Fibroblast of the aortic adventitia (primary cell): Measurements from ENCODE around the gene SHC2. TPM values are rescaled to one million over a fixed set of nuclear protein-coding genes. Genes with fewer than 3 reads are reported as not detected.
"Not testable (repeated sequence)": the region's sequence is repeated elsewhere in the genome, so short reads cannot be mapped to it uniquely, and the experiment has no call there.

Experiments used
- DNase-seq: peaks from one replicate; pipeline ENCODE4 v3.0.0-alpha.2; 2010; ENCODE audit warnings: low read depth
- H3K4me3 ChIP-seq: 2 replicates; pipeline ENCODE4 v1.5.1; 2011; ENCODE audit warnings: low read depth, mild to moderate bottlenecking, control low read depth, low read length, moderate library complexity
- CTCF ChIP-seq: IDR thresholded peaks from 2 replicates; pipeline ENCODE4 v1.5.1; 2011; ENCODE audit warnings: mild to moderate bottlenecking, low read length, control low read depth, inconsistent platforms; ENCODE audit not compliant: insufficient read depth
- total RNA-seq: library from RNA; depleted of rRNA; stranded (reverse); fragments of >200 nt; gene quantifications from 2 replicates; pipeline ENCODE4 v1.2.3, GENCODE V29; 2012; ENCODE audit warnings: low replicate concordance

The SHC2 gene
- total RNA-seq, 1 donor, result 0.81 TPM

GRCh38 chr19:418761-419671 is 41.8 kb downstream of the SHC2 start:
- no peak for TF ChIP-seq CTCF
- no peak overlapping the region for H3K4me3 ChIP-seq
- DNase-seq, result no peak

GRCh38 chr19:416416-416815 is 44.4 kb downstream of the SHC2 start:
- no peak overlapping the region for H3K4me3 ChIP-seq
- no peak for DNase-seq
- no peak for TF ChIP-seq CTCF

DNA sequence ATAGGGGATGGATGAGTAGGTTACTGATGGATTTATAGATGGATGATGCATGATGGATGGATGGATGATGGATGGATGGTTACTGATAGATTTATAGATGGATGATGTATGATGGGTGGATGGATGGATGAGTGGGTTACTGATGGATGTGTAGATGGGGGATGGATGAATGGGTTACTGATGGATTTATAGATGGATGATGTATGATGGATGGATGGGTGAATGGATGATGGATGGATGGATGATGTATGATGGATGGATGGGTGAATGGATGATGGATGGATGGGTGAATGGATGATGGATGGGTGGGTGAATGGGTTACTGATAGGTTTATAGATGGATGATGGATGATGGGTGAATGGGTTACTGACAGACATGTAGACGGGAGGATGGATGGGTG is 45.5 kb downstream of the SHC2 start:
- TF ChIP-seq CTCF, result no peak
- no peak overlapping the region for H3K4me3 ChIP-seq
- DNase-seq, result no peak

DNA sequence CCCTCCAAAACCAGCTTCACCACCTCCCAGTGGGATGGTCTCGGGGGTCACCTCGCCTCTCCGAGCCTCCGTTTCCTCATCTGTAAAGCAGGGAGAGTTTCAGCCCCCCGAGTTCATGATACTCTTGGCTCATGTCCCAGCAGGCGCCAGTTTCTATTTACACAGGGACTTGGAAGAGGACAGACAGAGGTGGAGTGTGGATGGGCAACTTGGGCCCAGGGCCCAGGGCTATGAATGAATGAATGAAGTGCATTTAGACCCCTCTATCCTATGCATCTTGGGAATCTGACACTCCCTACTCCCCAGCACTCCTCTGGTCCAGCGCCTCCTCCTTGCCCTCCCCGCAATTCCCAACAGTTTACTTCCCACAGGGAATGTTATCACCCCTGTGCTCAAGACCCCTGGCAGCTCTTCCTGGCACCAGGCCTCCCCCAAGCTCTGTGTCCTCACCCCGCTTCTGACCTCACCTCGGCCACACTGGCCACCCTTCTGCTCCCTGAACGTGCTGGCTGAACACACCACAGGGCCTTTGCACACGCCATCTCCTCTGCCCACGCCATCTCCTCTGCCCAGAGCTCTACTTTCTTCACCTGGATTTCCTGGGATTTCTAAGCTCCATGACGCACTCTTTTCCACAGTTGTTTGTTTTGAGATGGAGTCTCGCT is 46.9 kb downstream of the SHC2 start:
- H3K4me3 ChIP-seq, result no peak overlapping the region
- no peak for TF ChIP-seq CTCF
- no peak for DNase-seq

- DNase-seq, result no peak
- no peak for TF ChIP-seq CTCF
- no peak overlapping the region for H3K4me3 ChIP-seq
Measured at GRCh38 chr19:412356-413355, 48.2 kb downstream of the SHC2 start.

GRCh38 chr19:411723-412355 is 49.0 kb downstream of the SHC2 start:
- no peak for DNase-seq
- TF ChIP-seq CTCF, result no peak

GRCh38 chr19:411121-411722 is 49.6 kb downstream of the SHC2 start:
- not testable (repeated sequence) for H3K4me3 ChIP-seq, DNase-seq

More at GRCh38 chr19:411723-412355, 49.0 kb downstream of the SHC2 start:
- no peak overlapping the region for H3K4me3 ChIP-seq
